ENCODE measurements around the gene DHH. TPM values are rescaled to one million over a fixed set of nuclear protein-coding genes. Genes with fewer than 3 reads are reported as not detected.

DHH gene
- total RNA-seq, 1 donor: not detected

DNA sequence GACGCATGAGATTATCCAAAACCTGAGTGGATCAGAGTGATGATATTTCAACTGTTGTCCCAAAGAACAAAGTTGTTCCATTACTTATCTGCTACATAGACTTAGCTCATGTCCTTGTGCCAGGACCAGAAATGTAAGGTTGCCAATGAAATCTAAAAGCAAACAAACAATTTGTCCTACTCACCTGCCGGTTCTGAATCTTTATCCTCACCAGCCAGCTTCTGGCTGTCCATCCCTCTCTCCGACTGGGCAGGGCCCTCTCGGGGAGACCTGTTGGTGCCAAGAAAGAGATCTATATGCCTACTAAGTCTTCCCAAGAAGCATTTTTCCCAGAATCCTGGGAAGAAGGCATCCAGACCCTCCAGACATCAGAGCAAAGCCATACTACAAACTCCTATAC is 39.5 kb downstream of the DHH start:
- TF ChIP-seq, protein P1, sequence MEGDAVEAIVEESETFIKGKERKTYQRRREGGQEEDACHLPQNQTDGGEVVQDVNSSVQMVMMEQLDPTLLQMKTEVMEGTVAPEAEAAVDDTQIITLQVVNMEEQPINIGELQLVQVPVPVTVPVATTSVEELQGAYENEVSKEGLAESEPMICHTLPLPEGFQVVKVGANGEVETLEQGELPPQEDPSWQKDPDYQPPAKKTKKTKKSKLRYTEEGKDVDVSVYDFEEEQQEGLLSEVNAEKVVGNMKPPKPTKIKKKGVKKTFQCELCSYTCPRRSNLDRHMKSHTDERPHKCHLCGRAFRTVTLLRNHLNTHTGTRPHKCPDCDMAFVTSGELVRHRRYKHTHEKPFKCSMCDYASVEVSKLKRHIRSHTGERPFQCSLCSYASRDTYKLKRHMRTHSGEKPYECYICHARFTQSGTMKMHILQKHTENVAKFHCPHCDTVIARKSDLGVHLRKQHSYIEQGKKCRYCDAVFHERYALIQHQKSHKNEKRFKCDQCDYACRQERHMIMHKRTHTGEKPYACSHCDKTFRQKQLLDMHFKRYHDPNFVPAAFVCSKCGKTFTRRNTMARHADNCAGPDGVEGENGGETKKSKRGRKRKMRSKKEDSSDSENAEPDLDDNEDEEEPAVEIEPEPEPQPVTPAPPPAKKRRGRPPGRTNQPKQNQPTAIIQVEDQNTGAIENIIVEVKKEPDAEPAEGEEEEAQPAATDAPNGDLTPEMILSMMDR (IDR thresholded peaks at IDR 0.05; ENCODE audit: insufficient read depth, low read depth, low read length): no peak
- no peak for DNase-seq (ENCODE audit: low read depth)
- H3K4me3 ChIP-seq (ENCODE audit: low read depth, low read length): no peak overlapping the region

DNA sequence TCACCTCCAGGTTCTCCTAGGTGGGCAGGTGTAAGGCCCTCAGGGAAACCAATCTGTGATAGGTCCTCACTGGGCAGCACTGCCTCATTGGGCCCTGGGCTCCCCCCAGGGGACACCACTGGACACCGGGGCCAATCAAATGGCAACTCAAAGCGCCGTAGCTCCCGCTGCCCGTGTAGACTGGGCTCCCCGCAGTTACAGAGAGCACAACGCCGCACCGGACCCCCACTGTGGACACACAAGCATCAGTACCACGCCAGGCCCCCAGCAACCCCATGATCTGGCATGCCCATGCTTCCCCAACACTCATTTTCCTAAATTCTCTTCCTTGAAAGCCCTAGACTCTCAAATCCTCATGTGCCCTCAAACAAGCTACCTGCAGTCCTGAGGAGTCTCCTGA is 40.1 kb downstream of the DHH start:
- no peak for DNase-seq (ENCODE audit: low read depth)
- TF ChIP-seq, protein P1 (IDR thresholded peaks at IDR 0.05; ENCODE audit: insufficient read depth, low read depth, low read length): no peak

DNA sequence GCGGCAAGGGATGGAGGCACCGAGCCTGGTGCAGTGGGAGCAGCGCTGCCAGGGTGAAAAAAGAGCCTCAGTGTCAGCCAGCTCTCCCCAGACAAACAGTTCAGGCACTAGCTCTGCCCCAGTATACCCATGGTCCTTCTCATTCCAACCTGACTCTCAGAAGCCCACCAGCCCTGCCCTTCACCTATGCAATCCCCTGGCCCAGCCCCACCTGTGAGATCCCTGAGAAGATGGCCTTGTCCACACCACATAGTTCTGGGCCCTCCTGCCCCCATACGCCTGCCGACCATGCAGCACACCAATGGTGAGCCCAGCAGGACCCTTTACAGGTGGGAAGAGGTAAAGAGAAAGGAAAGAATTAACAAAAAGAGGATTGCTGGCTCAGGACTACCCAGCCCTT is 40.5 kb downstream of the DHH start:
- no peak for DNase-seq (ENCODE audit: low read depth)
- TF ChIP-seq, protein P1 (IDR thresholded peaks at IDR 0.05; ENCODE audit: insufficient read depth, low read depth, low read length): no peak
- no peak overlapping the region for H3K4me3 ChIP-seq (ENCODE audit: low read depth, low read length)

More for the DNA sequence above, 40.1 kb downstream of the DHH start:
- H3K4me3 ChIP-seq (ENCODE audit: low read depth, low read length): no peak overlapping the region

DNA sequence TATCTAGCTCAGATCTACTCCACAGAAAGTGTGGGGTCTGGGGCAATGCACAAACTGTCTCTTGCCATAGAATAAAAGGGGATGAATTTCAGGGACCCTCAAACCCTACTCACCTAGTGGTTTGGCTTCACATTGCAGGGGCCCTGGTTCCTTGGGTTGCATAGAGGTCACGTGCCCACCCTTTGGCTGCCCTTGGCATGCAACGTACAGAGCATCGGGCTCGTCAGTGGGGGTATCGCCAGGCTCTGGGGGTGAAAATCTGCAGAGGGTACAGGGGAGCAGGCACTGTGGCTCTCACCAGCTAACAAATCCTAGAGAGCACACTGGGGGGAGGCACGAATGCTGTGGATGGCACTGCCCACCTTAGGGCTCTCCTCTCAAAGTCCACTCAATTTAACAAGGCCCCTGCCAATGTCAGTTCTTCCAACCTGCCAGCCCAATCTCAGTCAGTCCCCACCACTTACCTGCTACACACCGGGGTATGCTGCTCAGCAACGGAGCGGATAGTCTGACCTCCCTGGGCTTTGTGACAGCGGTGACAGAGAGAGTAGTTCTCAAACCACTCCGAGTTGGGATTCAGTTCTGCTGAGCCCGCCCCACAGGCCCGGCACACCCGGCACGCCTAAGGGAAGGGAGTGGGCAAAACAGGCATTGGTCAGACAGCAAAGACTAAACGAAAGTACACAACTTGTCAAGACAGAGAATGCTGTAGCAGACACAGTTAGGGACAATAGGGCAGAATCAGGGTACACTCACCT is 42.0 kb downstream of the DHH start:
- no peak for DNase-seq (ENCODE audit: low read depth)
- TF ChIP-seq, protein P1 (IDR thresholded peaks at IDR 0.05; ENCODE audit: insufficient read depth, low read depth, low read length): no peak
- H3K4me3 ChIP-seq (ENCODE audit: low read depth, low read length): no peak overlapping the region

DNA sequence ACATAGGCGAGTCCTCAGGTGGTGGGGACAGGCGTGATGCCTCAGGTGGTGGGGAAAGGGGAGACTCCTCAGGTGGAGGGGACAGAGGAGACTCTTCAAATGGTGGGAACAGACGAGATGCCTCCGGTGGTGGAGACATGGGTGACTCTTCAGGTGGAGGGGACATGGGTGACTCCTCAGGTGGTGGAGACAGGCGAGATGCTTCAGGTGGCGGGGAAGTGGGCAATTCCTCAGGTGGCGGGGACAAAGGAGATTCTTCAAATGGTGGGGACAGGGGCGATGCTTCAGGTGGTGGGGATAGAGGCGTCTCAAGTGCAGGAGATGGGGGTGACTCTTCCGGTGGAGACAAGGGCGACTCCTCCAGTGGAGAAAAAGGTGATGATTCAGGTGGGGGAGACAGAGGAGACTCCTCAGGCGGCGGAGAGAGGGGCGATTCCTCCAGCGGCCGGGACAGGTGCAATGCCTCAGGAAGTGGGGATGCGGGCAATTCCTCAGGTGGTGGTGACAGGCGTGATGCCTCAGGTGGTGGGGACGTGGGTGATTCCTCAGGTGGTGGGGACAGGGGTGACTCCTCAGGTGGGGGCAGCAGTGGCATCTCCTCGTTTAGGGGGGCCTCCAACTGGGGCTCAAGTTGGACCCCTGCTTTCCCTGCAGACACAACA is 42.7 kb downstream of the DHH start:
- no peak overlapping the region for H3K4me3 ChIP-seq (ENCODE audit: low read depth, low read length)
- no peak for DNase-seq (ENCODE audit: low read depth)
- TF ChIP-seq, protein P1 (IDR thresholded peaks at IDR 0.05; ENCODE audit: insufficient read depth, low read depth, low read length): no peak

DNA sequence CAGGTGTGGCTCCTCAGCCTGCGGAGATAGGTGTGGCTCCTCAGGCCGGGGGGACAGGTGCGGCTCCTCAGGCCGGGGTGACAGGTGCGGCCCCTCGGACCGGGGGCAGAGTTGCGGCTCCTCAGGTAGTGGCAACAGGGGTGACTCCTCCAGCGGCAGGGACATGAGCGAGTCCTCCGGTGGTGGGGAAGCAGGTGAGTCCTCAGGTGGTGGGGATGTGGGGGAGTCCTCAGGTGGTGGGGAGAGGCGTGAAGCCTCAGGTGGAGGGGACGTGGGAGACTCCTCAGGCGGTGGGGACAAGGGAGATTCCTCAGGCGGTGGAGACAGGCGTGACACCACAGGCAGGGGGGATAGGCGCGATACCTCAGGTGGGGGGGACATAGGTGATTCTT is 43.2 kb downstream of the DHH start:
- H3K4me3 ChIP-seq (ENCODE audit: low read depth, low read length): no peak overlapping the region
- no peak for DNase-seq (ENCODE audit: low read depth)
- TF ChIP-seq, protein P1 (IDR thresholded peaks at IDR 0.05; ENCODE audit: insufficient read depth, low read depth, low read length): no peak

Measured in fibroblast of villous mesenchyme (primary cell).